ENCODE measurements around the gene SEMA4D. TPM values are rescaled to one million over a fixed set of nuclear protein-coding genes. Genes with fewer than 3 reads are reported as not detected.

SEMA4D gene
- total RNA-seq, 4 donors from 2014 or later: 13.4 to 27.3 (median 24.8) TPM

DNA sequence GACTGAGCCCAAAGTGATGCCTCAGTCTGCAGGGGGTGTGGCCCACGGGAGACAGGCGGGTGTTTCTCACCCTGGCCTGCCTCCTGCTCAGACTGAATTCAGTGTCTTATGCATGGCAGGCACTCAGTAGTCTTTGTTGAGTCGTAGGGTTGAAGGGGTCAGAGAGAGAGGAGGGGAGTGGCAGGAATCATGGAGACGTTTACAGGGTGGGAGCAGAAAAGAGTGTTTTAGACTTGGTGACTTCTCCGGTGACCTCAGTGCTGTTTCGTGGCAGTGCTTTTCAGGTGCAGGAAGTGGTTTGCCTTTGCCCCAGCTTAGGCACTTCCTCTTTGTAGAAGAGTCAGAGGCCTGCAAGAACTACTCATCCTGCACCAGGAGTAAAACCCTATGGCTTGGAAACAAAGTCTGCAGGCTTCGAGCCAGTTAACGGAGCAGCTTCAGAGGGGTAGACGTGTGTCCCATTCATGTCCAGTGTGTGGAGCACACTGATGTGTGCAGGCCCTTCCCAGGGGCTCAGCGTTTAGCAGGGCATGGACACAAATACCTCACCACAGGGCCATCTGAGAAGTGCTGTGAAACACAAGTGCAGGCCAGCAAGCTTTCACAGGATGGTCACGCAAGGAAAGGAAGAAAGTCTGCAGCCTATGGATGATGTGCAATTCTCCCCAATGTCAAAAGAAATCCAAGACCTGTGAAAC lies 24.5 kb upstream of the SEMA4D start:
- Histone ChIP-seq H3K9me3 (peaks cover 0 to 4% (median 0%) of the 10 kb centered on the region in 4 donors), H3K4me1 (peaks cover 0 to 24% (median 4%) of the 10 kb centered on the region in 4 donors), H3K36me3 (no peaks in the 10 kb centered on the region), H3K27me3 (no peaks in the 10 kb centered on the region), H3K27ac (peak overlapping the region in 1 of 4 donors; percentile 82), H3K4me3 (no peak overlapping the region)
- WGBS, 2 donors: 53% methylated on average over 11 of the region's 11 CpGs
- DNase-seq (ENCODE audit: low spot score in 2 of 2): no peak
- TF ChIP-seq EP300 (IDR thresholded peaks at IDR 0.05) (peak in 1 of 2 donors; percentile 41), POLR2A (IDR thresholded peaks at IDR 0.05) (no peak)

DNA sequence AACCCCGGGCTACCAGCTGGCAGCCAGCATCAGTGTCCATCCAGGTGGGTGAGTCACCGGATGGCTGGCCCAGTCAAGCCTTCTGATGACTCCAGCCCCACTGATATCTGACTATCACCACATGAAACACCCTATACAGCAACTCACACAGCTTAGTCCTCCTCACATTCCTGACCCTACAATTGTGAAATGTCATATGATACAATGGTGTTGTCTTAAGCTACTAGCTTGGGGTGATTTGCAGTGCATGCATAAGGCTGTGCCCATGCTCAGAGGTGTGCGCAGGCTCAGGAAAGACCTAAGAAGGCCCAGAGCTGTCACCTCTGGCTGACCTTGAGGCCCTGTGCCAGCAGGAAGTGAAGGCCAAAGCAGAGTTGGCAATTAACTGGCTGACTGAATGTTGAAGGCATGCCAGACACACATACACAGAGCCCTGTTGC lies 21.5 kb upstream of the SEMA4D start:
- Histone ChIP-seq H3K36me3 (no peaks in the 10 kb centered on the region), H3K4me1 (peaks cover 0 to 24% (median 2%) of the 10 kb centered on the region in 4 donors), H3K27ac (no peak overlapping the region), H3K4me3 (no peak overlapping the region), H3K9me3 (no peaks in the 10 kb centered on the region), H3K27me3 (no peaks in the 10 kb centered on the region)
- no peak for DNase-seq (ENCODE audit: low spot score in 2 of 2)
- WGBS, 2 donors: 82 to 90% methylated on average over 3 of the region's 3 CpGs
- TF ChIP-seq, protein P1, sequence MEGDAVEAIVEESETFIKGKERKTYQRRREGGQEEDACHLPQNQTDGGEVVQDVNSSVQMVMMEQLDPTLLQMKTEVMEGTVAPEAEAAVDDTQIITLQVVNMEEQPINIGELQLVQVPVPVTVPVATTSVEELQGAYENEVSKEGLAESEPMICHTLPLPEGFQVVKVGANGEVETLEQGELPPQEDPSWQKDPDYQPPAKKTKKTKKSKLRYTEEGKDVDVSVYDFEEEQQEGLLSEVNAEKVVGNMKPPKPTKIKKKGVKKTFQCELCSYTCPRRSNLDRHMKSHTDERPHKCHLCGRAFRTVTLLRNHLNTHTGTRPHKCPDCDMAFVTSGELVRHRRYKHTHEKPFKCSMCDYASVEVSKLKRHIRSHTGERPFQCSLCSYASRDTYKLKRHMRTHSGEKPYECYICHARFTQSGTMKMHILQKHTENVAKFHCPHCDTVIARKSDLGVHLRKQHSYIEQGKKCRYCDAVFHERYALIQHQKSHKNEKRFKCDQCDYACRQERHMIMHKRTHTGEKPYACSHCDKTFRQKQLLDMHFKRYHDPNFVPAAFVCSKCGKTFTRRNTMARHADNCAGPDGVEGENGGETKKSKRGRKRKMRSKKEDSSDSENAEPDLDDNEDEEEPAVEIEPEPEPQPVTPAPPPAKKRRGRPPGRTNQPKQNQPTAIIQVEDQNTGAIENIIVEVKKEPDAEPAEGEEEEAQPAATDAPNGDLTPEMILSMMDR (IDR thresholded peaks at IDR 0.05): no peak
- TF ChIP-seq EP300 (IDR thresholded peaks at IDR 0.05) (no peak), POLR2A (IDR thresholded peaks at IDR 0.05) (no peak)

DNA sequence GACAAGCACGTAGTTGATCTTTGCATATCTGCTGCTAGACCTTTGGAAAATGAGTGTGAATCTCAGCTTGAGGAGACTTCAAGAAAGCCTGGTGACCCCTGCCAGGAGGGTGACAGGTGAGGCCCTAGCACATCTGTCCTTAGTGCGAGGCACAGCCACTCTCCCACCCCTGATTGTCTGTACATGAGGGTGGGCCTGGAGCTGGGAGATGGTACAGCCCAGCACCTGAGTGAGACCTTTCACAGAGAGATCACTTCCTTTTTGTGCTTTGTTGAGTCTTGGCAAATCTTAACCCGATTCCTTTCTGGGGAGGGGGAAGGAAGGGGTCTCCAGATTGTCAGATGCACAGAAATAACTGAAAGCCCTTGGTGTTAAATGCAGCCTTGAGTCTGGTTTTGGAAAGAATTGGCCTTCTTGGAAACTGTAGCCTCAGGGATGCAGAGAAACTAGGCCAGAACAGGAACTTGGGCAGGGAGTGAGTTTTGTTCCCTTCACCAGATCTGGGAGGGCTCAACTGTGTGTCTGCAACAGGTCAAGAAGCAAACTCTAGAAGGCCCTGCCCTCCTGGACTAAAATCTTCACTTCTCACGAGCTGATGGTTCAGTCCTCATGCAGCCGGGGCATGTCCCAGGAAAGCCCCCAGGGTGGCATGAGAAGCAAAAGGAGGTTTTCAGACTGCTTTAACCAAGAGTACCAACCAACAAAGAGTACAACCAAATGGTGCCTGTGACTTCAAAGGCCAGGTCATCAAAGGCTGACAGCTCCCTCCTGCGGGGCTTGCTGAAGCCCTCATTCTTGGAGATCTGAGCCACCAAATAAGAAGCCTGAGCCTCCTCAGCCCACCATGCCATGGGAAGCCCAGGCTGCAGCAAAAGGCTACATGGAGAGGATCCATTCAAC lies 20.8 kb upstream of the SEMA4D start:
- no peak for DNase-seq (ENCODE audit: low spot score in 2 of 2)
- H3K36me3 ChIP-seq: no peaks in the 10 kb centered on the region
- no peaks in the 10 kb centered on the region for H3K9me3 ChIP-seq
- no peak overlapping the region for H3K27ac ChIP-seq
- 80 to 91% methylated on average over 6 of the region's 6 CpGs for WGBS, 2 donors
- H3K27me3 ChIP-seq: no peaks in the 10 kb centered on the region
- TF ChIP-seq EP300 (IDR thresholded peaks at IDR 0.05): no peak
- TF ChIP-seq, protein P1 (IDR thresholded peaks at IDR 0.05): no peak
- no peak for TF ChIP-seq POLR2A (IDR thresholded peaks at IDR 0.05)
- peaks cover 0 to 21% (median 2%) of the 10 kb centered on the region in 4 donors for H3K4me1 ChIP-seq
- H3K4me3 ChIP-seq: no peak overlapping the region

DNA sequence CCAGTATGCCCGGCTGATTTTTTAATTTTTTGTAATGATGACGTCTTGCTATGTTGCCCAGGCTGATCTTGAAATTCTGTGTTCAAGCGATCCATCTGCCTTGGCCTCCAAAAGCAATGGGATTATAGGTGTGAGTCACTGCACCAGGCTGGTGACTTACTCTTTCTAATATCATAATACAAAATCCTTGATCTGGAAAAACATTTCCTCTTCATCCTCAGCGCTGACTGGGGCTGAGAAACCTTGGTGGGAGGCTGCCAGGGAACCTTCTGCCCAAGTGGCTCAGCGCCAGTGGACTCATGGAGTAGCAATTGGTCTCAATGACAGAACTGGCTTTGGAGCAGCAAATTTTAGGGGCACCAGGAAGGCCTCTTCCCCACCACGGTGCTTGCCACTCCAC lies 17.5 kb upstream of the SEMA4D start:
- DNase-seq (ENCODE audit: low spot score in 2 of 2): no peak
- no peak overlapping the region for H3K27ac ChIP-seq
- no peaks in the 10 kb centered on the region for H3K27me3 ChIP-seq
- 91 to 92% methylated on average over 6 of the region's 6 CpGs for WGBS, 2 donors
- H3K4me1 ChIP-seq: no peaks in the 10 kb centered on the region
- no peak overlapping the region for H3K4me3 ChIP-seq
- no peaks in the 10 kb centered on the region for H3K36me3 ChIP-seq
- no peaks in the 10 kb centered on the region for H3K9me3 ChIP-seq
- TF ChIP-seq EP300 (IDR thresholded peaks at IDR 0.05): no peak
- no peak for TF ChIP-seq POLR2A (IDR thresholded peaks at IDR 0.05)
- TF ChIP-seq, protein P1 (IDR thresholded peaks at IDR 0.05): no peak

DNA sequence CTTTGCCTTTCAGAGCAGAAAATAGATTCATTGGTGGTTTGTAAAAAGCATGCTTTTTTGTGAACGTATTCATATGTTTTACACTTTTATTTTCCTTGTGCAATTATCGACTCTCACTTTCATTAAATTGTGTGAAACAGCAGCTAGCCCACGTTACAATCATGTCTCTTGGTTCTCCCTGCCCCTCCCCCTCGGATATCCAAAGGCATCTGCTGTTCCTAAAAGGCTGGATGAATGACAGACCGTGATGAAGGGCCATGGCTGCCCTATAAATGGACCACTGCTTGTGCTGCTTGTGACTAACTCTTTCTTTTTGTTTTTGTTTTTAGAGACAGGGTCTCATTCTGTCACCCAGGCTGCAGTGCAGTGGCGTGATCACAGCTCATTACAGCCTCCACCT lies 17.0 kb upstream of the SEMA4D start:
- no peak for TF ChIP-seq EP300 (IDR thresholded peaks at IDR 0.05)
- TF ChIP-seq POLR2A (IDR thresholded peaks at IDR 0.05): no peak
- TF ChIP-seq, protein P1 (IDR thresholded peaks at IDR 0.05): no peak
- Histone ChIP-seq H3K27ac (no peak overlapping the region), H3K27me3 (no peaks in the 10 kb centered on the region), H3K9me3 (no peaks in the 10 kb centered on the region), H3K4me1 (no peaks in the 10 kb centered on the region), H3K4me3 (no peak overlapping the region), H3K36me3 (no peaks in the 10 kb centered on the region)
- 71 to 73% methylated on average over 6 of the region's 6 CpGs for WGBS, 2 donors
- no peak for DNase-seq (ENCODE audit: low spot score in 2 of 2)
